GM12874 (cell line): ENCODE results near the gene CEACAM21.

Experiments used
- TF ChIP-seq, protein P1 (sequence below): IDR thresholded peaks from 2 replicates; pipeline ENCODE4 v1.5.1; 2011; ENCODE audit warnings: low read depth, mild to moderate bottlenecking, control low read depth, low read length, moderate library complexity; ENCODE audit not compliant: insufficient read depth

The CEACAM21 gene

DNA sequence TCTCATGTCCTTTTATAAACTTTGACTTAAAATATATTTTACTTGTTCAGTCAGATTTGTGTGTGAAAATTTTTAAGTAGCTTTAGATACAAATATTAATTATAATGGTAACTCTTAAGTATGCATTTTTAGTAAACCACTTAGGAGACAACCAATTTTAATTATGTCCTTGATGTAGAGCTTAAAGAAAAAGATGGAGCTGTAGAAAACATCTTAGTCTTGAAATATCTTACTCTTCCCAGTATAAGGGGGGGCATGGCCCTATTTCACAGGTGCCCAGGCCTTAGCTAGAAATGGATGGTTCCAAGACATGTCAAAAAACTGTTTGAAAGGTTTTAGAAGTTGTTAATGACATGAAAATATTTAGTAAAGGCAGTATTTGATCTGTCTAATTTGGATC is 43.4 kb upstream of the CEACAM21 start:
- TF ChIP-seq, protein P1, sequence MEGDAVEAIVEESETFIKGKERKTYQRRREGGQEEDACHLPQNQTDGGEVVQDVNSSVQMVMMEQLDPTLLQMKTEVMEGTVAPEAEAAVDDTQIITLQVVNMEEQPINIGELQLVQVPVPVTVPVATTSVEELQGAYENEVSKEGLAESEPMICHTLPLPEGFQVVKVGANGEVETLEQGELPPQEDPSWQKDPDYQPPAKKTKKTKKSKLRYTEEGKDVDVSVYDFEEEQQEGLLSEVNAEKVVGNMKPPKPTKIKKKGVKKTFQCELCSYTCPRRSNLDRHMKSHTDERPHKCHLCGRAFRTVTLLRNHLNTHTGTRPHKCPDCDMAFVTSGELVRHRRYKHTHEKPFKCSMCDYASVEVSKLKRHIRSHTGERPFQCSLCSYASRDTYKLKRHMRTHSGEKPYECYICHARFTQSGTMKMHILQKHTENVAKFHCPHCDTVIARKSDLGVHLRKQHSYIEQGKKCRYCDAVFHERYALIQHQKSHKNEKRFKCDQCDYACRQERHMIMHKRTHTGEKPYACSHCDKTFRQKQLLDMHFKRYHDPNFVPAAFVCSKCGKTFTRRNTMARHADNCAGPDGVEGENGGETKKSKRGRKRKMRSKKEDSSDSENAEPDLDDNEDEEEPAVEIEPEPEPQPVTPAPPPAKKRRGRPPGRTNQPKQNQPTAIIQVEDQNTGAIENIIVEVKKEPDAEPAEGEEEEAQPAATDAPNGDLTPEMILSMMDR = no peak

DNA sequence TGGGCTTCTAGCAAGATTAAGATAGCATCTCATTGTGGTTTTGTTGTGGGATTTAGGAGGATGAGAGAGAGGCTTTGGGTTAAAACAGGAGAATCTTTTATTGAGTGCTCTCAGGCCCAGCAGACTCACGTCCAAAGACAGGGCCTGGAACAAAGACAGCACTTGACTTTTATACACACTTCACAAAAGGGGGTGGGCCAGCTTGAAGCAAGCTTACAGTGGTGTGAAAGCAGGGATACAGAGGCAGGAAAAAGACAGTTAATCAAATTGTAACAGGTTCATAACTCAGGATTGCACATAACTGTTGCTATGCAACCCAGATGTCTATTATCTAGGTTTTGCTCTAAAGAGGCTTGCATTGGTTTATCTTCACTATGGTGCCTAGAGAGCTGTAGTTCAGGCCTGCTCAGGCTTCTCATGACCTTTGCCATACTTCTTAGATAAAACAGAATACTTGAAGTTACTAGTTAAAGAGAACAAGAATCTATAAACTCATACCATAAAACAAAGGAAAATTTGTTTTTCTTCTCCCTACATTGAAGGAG is 42.2 kb upstream of the CEACAM21 start:
- TF ChIP-seq, protein P1 = no peak

DNA sequence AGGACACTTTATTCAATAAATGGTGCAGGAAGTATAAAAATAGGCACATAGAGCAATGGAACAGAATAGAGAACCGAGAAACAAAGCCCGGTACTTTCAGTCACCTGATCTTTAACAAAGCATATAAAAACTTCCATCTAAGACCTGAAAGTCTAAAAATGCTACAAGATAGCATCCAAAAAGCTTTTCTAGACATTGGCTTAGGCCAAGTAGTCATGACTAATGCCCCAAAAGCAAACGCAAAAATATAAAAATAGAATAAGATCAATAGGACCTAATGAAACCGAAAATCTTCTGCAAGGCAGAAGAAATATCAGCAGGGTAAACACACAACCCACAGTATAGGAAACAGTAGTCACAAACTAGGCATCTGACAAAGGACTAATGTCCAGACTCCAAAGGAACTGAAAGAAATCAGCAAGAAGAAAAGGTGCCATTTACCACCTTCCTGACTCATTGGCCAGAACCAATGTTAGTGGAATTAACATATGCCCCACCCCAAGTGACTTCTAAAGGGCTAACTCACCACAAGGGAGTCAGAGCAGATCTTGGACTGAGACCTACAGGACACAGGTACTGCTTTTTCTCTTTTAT is 40.8 kb upstream of the CEACAM21 start:
- TF ChIP-seq, protein P1 = no peak

DNA sequence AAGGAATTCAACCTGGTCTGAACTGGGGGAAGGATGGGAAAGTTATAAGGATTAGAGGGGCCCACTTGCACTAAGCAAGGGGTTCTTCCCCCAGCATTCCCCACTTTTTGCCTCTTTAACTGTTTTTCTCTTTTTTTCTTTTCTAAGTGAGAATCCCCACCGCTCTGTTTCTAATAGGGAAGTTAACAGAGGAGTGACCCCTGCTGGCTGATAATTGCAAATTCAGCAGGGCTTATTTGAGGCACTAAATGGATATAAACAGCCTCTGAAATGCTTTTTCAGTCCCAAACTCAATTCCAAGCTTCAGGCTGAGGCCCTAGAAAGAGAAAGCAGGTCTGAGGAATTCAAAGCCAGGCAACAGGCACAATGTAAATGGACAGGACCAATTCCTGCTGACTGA is 38.2 kb upstream of the CEACAM21 start:
- TF ChIP-seq, protein P1 = peak; percentile 48

DNA sequence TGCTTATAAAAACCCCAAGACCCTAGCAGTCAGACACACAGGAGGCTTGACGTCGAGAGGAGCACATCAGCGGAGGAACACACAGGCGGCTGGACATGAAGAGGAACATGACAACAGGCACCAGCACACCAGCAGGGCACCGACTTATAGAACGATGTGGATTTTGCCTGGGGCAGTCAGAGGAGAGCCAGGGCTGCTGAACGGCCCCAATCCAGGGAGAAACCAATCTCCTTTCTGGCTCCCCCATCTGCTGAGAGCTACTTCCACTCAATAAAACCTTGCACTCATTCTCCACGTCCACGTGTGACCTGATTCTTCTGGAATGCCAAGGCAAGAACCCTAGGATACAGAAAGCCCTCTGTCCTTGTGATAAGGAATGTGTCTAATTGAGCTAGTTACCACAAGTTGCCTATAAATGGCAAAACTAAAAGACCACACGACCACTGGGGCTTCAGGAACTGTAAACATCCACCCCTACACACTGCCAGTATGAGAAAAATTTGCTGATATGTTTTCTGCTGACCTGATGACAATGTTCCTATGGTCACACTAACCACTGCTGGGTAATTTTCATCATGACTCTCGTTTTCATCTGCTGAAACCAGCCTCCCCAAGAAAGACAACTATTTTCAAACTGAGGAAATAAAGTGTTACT is 35.8 kb upstream of the CEACAM21 start:
- TF ChIP-seq, protein P1 = no peak

DNA sequence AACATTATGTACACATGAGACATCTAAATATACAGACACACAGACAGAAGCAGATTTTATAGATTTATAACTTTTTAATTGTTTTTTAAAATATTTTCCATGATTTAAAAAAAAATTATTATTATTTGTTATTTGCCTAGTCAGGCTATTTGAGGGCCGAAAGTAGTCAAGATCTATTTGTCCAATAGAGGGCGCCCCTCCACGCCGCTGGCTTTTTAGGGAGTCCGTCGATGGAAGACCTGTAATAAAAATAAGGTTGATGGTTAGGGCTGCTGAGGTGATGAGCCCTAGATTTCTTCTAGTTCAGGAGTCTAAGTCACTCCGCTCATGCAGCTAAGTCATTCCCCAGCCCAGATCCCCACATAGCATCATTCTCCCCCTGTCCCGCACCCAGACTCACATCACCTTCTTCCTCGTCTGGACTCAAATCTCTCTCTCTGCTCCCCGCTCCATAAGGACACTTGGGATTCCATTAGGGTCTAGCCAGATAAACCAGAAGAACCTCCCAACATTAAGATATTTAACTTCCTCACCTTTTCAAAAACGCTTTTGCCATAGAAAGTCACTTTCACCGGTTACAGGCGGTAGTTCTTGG is 33.9 kb upstream of the CEACAM21 start:
- TF ChIP-seq, protein P1 = peak; percentile 57

DNA sequence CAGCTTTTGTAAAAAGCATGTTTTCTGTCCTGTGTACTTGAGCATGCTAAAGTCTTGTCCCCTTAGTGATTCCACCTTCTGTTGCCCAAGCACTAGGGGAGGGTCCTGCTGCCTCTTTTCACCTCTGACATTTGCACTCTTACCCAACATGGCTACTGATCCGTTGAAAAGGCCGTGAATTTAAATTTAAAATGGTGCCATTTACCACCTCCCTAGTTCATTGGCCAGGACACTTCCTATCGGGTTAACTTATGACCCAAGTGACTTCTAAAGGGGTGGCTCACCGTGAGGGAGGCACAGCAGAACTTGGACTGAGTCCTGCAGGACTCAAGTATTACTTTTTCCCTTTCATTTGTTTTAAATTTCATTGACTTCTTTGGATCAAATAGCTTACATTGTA is 33.3 kb upstream of the CEACAM21 start:
- TF ChIP-seq, protein P1 = no peak
